Immature natural killer cell (primary cell): ENCODE results near the gene ANKS3. TPM values are rescaled to one million over a fixed set of nuclear protein-coding genes. Genes with fewer than 3 reads are reported as not detected.
"Not testable (repeated sequence)": the region's sequence is repeated elsewhere in the genome, so short reads cannot be mapped to it uniquely, and the experiment has no call there.

Experiments
- DNase-seq, 3 donors: peaks; one replicate each; pipeline ENCODE4 v3.0.0; 2022; ENCODE audit warnings: mixed read lengths in 1 of 3
- H3K27ac Mint-ChIP-seq, 6 donors: one replicate each; pipeline ENCODE4 v1.8.0; 2020; ENCODE audit warnings: mixed read lengths in 6 of 6, mild to moderate bottlenecking in 5 of 6, inconsistent platforms in 4 of 6, moderate library complexity in 3 of 6
- H3K27me3 Mint-ChIP-seq, 3 donors: one replicate each; pipeline ENCODE4 v1.8.0; 2020 to 2021; ENCODE audit warnings: low read depth in 3 of 3, mild to moderate bottlenecking in 3 of 3, mixed read lengths in 3 of 3, moderate library complexity in 3 of 3, inconsistent platforms in 1 of 3
- H3K36me3 Mint-ChIP-seq, 3 donors: one replicate each; pipeline ENCODE4 v1.8.0; 2020; ENCODE audit warnings: mixed read lengths in 3 of 3, inconsistent platforms in 2 of 3, mild to moderate bottlenecking in 2 of 3
- H3K4me1 Mint-ChIP-seq, 2 donors: one replicate each; pipeline ENCODE4 v1.8.0; 2020; ENCODE audit warnings: inconsistent platforms in 2 of 2, mild to moderate bottlenecking in 2 of 2, mixed read lengths in 2 of 2, moderate library complexity in 1 of 2
- H3K4me3 Mint-ChIP-seq, 5 donors: one replicate each; pipeline ENCODE4 v1.8.0; 2020; ENCODE audit warnings: mild to moderate bottlenecking in 5 of 5, mixed read lengths in 5 of 5, inconsistent platforms in 3 of 5, moderate library complexity in 3 of 5
- H3K9me3 Mint-ChIP-seq, 6 donors: one replicate each; pipeline ENCODE4 v1.8.0; 2020; ENCODE audit warnings: mild to moderate bottlenecking in 6 of 6, mixed read lengths in 6 of 6, inconsistent platforms in 4 of 6, moderate library complexity in 3 of 6
- polyA plus RNA-seq, 3 donors: library from polyadenylated mRNA; unstranded; fragments of 300-500 nt; fragmentation: Illumina TruSeq; gene quantifications; one replicate each; pipeline ENCODE4 v1.2.3, GENCODE V29; 2021

Gene ANKS3
- polyA plus RNA-seq, 3 donors from 2014 or later, result 1.4 to 6.4 (median 2.6) TPM

DNA sequence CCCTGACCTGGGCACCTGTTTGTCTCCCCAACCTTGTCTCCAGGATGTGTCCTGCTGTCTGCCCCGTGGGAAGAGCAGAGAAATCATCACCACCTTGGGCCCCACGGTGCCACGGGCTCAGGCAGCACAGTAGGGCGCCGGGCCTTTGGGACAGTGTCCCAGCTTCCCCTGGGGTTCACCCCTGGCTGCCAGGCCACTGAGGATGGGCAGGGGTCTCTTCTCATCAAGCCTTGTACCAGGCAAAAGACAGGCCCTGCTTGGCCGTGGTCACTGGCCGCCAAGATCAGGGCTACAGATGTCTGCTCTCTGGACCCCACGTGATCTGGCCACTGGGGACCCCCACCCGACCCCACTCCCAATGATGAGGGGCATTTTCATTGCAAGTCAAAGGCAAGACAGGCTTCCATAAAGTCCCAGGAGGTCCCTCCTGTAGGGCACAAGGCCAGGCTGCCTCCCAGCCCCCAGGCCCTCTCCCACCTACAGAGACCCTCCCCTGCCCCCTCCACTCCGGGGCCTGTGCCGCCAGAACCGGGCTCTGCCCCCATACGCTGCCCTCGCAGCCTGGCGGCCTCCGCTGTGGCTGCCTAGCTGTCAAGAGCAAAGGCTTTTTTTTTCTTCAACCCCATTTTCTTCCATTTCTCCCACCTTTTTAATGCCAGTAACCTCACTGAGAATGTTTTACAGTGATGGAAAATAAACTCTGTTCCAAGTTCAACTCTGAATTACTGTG lies 14.8 kb upstream of the ANKS3 start:
- H3K27ac Mint-ChIP-seq, result peak overlapping the region in 1 of 6 donors; percentile 70
- peaks cover 3 to 6% (median 4%) of the 10 kb centered on the region in 3 donors for H3K36me3 Mint-ChIP-seq
- H3K9me3 Mint-ChIP-seq, result no peaks in the 10 kb centered on the region
- DNase-seq, result no peak
- peaks cover 9 to 11% of the 10 kb centered on the region in 2 donors for H3K4me1 Mint-ChIP-seq
- peaks cover 0 to 2% (median 1%) of the 10 kb centered on the region in 3 donors for H3K27me3 Mint-ChIP-seq
- H3K4me3 Mint-ChIP-seq, result no peak overlapping the region

- DNase-seq, result no peak
These were observed 14.0 kb upstream of the ANKS3 start for GRCh38 chr16:4747906-4748681.

DNA sequence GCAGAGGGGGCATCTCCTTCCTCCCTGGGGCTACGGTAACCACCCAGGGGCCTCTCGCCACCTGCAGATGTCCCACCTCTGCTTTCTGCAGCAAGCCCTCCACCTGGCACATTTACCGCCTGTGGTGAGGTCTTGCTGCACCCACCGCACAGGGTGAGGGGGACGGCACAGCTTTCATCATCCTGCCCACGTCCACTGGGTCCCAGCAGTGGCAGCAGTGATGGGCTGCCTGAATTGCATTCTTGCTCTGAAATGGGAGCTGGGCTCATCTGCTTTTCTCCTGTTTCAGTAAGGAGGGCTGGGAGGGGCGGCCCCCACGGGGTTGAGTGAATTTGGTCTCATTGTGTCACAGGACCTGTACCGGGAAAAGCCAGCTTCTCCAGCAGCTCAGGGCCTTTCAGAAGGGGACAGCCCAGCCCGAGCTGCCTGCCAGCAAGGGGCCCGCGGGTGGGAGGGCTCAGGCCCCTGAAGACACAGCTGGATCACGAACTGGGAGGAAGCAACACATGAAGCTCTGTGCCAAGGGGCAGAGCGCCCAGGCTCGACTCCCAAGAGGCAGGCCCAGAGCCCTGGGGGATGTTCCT lies 13.0 kb upstream of the ANKS3 start:
- no peak overlapping the region for H3K4me3 Mint-ChIP-seq
- H3K4me1 Mint-ChIP-seq, result peaks cover 9 to 11% of the 10 kb centered on the region in 2 donors
- peaks cover 0 to 4% (median 1%) of the 10 kb centered on the region in 3 donors for H3K27me3 Mint-ChIP-seq
- peaks cover 0 to 3% (median 3%) of the 10 kb centered on the region in 3 donors for H3K36me3 Mint-ChIP-seq
- H3K9me3 Mint-ChIP-seq, result no peaks in the 10 kb centered on the region
- DNase-seq, result no peak
- no peak overlapping the region for H3K27ac Mint-ChIP-seq

More at GRCh38 chr16:4747906-4748681, 14.0 kb upstream of the ANKS3 start:
- Mint-ChIP-seq H3K9me3 (no peaks in the 10 kb centered on the region), H3K4me1 (peaks cover 9 to 11% of the 10 kb centered on the region in 2 donors), H3K27me3 (peaks cover 0 to 4% (median 1%) of the 10 kb centered on the region in 3 donors), H3K4me3 (peak overlapping the region in 2 of 5 donors; percentile 27 to 47), H3K36me3 (peaks cover under 1 to 4% (median 3%) of the 10 kb centered on the region in 3 donors), H3K27ac (peak overlapping the region; percentile 23 to 72 (median 59))

DNA sequence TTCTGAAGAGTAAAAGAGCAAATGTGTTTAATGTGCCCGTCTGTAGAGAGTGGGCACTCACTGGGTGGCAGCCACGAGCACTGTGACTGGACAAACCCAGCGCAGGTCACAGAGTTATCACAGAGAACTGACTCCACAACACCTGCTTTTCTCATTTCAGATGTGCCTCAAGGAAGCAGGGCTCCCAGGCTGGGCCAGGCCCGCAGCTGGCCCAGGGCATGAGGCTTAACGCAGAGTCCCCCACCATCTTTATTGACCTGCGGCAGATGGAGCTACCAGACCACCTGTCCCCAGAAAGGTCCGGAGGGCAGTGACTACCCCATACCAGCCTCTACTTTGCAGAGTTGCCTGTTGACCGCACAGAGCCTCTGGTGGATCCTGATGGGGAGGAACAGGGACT lies 12.1 kb upstream of the ANKS3 start:
- H3K27ac Mint-ChIP-seq, result peak overlapping the region in 1 of 6 donors; percentile 7
- H3K4me1 Mint-ChIP-seq, result peaks cover 9 to 11% of the 10 kb centered on the region in 2 donors
- no peaks in the 10 kb centered on the region for H3K9me3 Mint-ChIP-seq
- DNase-seq, result no peak
- H3K4me3 Mint-ChIP-seq, result no peak overlapping the region
- H3K27me3 Mint-ChIP-seq, result peaks cover 0 to 4% (median 1%) of the 10 kb centered on the region in 3 donors
- peaks cover 0 to 3% (median 0%) of the 10 kb centered on the region in 3 donors for H3K36me3 Mint-ChIP-seq

DNA sequence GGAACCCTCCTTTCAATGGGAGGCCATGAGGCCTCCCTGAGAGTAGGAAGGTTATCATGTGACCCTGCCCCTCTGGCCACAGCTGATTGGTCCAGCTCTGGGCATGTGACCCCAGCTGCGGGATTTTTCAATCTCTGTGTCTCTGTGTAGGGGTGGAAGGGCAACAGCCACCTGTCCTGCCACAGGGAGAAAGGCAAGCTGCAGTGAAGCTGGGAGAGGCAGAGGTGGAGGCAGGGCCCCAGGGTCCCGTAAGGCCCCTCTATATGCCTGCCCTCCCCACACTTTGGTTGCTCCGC lies 11.2 kb upstream of the ANKS3 start:
- H3K9me3 Mint-ChIP-seq, result no peaks in the 10 kb centered on the region
- H3K36me3 Mint-ChIP-seq, result no peaks in the 10 kb centered on the region
- H3K27me3 Mint-ChIP-seq, result peaks cover 0 to 4% (median 0%) of the 10 kb centered on the region in 3 donors
- H3K4me3 Mint-ChIP-seq, result no peak overlapping the region
- H3K4me1 Mint-ChIP-seq, result peaks cover 9 to 11% of the 10 kb centered on the region in 2 donors
- no peak overlapping the region for H3K27ac Mint-ChIP-seq
- DNase-seq, result no peak

- H3K36me3 Mint-ChIP-seq, result no peaks in the 10 kb centered on the region
- H3K9me3 Mint-ChIP-seq, result no peaks in the 10 kb centered on the region
- H3K27me3 Mint-ChIP-seq, result peaks cover 0 to 4% (median 0%) of the 10 kb centered on the region in 3 donors
- no peak for DNase-seq
- H3K4me1 Mint-ChIP-seq, result peaks cover 9 to 11% of the 10 kb centered on the region in 2 donors
- no peak overlapping the region for H3K4me3 Mint-ChIP-seq
- H3K27ac Mint-ChIP-seq, result no peak overlapping the region
These were observed 10.6 kb upstream of the ANKS3 start for GRCh38 chr16:4744555-4745273.

DNA sequence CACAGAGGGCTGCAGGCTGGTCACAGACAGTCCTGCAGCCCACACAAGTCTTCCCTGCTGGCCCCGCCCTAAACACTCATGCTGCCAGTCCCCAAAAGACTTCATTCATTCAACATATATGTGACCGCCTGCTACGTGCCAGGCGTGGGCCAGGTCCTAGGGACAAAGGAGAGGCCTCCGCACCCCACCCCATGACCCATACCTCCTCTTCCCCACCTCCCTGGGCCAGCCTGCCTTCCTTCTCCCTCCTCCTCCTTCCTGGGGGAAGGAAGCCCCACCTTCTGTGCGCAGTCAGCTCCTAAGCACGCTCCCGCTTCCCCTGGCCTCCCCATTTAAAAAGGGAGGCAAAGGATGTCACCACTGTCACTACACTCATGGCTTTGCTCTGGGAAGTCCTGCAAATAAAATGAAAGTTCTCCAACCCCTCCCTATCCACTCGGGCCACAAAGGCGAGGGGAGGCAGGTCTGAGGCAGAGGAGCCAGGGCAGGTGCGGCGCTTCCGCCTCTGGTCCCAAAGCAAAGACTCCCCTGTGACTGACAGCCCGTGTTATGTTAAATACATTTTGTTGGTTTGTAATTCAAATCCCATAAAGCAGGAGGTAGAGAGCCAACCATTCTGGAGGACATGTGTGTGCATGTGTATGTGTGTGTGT lies 9.3 kb upstream of the ANKS3 start:
- Mint-ChIP-seq H3K4me3 (peak overlapping the region in 1 of 5 donors; percentile 26), H3K9me3 (no peaks in the 10 kb centered on the region), H3K27me3 (peaks cover 0 to 4% (median 2%) of the 10 kb centered on the region in 3 donors), H3K27ac (no peak overlapping the region), H3K4me1 (peaks cover 7 to 9% of the 10 kb centered on the region in 2 donors), H3K36me3 (no peaks in the 10 kb centered on the region)
- DNase-seq, result no peak

DNA sequence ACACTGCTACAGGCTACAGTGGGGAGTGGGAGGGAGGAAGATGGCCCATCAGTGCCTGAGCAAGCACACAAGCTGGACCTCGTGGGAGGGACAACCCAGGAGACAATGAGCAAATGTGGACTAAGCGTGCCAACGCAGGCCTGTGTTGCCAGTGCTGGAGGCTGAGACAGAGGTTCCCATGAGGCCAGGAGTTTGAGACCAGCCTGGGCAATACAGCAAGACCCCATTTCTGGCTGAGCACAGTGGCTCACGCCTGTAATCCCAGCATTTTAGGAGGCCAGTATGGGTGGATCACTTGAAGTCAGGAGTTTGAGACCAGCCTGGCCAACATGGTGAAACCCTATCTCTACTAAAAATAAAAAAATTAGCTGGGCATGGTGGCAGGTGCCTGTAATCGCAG lies 4.3 kb upstream of the ANKS3 start:
- not testable (repeated sequence) for H3K9me3 Mint-ChIP-seq
- H3K4me1 Mint-ChIP-seq, result peaks cover 15% of the 10 kb centered on the region in 2 donors

DNA sequence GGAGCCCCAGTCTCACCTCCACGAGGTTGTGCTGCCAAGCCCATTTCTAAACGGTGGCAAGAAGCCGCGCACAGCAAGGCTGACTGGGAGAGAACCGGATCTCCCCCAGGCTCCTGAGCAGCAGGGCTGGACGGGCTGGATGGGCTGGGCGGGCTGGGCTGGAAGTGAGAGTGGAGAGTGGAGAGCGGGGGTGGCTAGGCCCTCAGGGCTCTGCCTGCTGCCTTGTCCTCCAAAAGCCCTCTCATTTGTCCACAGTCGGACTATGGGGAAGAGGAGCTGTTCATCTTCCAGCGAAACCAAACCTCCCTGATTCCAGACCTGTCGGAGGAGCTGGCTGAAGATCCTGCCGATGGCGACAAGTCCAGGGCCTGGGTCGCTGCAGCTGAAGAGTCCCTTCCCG lies 3.5 kb upstream of the ANKS3 start:
- Mint-ChIP-seq H3K4me1 (peaks cover 21 to 23% of the 10 kb centered on the region in 2 donors), H3K36me3 (no peaks in the 10 kb centered on the region), H3K4me3 (no peak overlapping the region), H3K27me3 (peaks cover 5 to 13% (median 10%) of the 10 kb centered on the region in 3 donors), H3K27ac (no peak overlapping the region), H3K9me3 (no peaks in the 10 kb centered on the region)
- no peak for DNase-seq

More for the DNA sequence above, 4.3 kb upstream of the ANKS3 start:
- not testable (repeated sequence) for H3K27ac Mint-ChIP-seq, H3K4me3 Mint-ChIP-seq, DNase-seq, H3K36me3 Mint-ChIP-seq
- H3K27me3 Mint-ChIP-seq, result peaks cover 2 to 11% (median 9%) of the 10 kb centered on the region in 3 donors

DNA sequence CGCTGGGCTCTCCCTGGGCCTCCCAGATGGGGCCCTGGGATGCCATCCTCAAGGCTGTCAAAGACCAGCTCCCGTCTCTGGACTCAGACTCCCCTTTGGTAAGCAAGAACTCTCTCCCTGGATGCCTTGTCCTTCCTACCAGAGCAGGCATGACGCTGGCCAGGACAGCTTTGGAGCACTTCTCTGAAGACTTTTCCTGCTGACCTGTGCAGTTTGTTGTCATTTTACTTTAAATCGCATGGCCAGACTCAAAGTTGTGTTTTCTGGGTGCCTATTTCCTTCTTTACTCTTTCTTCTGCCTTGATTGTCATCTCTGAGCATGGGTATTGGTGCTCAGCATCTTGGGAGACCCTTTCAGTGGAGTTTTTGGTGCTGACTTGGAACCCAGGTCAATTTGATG lies 2.5 kb upstream of the ANKS3 start:
- Mint-ChIP-seq H3K9me3 (no peaks in the 10 kb centered on the region), H3K27ac (peak overlapping the region in 1 of 6 donors; percentile 42), H3K36me3 (no peaks in the 10 kb centered on the region), H3K4me1 (peaks cover 26 to 30% of the 10 kb centered on the region in 2 donors), H3K27me3 (peaks cover 5 to 17% (median 10%) of the 10 kb centered on the region in 3 donors), H3K4me3 (peak overlapping the region in 2 of 5 donors; percentile 9 to 25)
- DNase-seq, result no peak

- H3K4me1 Mint-ChIP-seq, result peaks cover 26 to 30% of the 10 kb centered on the region in 2 donors
- H3K4me3 Mint-ChIP-seq, result peak overlapping the region; percentile 91 to 95 (median 93)
- H3K27me3 Mint-ChIP-seq, result peaks cover 5 to 17% (median 10%) of the 10 kb centered on the region in 3 donors
- H3K9me3 Mint-ChIP-seq, result no peaks in the 10 kb centered on the region
- DNase-seq, result peak; percentile 89 to 95 (median 93)
- peaks cover 0 to 4% (median 0%) of the 10 kb centered on the region in 3 donors for H3K36me3 Mint-ChIP-seq
- H3K27ac Mint-ChIP-seq, result peak overlapping the region; percentile 78 to 94 (median 91)
These were observed 862 bp upstream of the ANKS3 start for GRCh38 chr16:4734730-4735535.

GRCh38 chr16:4733747-4734062 lies 366 bp downstream of the ANKS3 start:
- Mint-ChIP-seq H3K4me3 (peak overlapping the region; percentile 91 to 95 (median 93)), H3K9me3 (no peaks in the 10 kb centered on the region), H3K27me3 (peaks cover 5 to 17% (median 8%) of the 10 kb centered on the region in 3 donors), H3K27ac (peak overlapping the region; percentile 43 to 77 (median 68)), H3K4me1 (peaks cover 26 to 30% of the 10 kb centered on the region in 2 donors), H3K36me3 (peaks cover 0 to 6% (median 2%) of the 10 kb centered on the region in 3 donors)
- DNase-seq, result no peak
